Measurements from ENCODE around the gene SDK1.

The SDK1 gene

GRCh38 chr7:4003503-4003902 is 702.5 kb downstream of the SDK1 start:
- Histone ChIP-seq H3K9me3 (ENCODE audit: control insufficient read depth, low read length) (no peaks in the 10 kb centered on the region), H3K27ac (no peak overlapping the region), H3K4me1 (no peaks in the 10 kb centered on the region), H3K4me3 (ENCODE audit: low read depth, low read length) (no peak overlapping the region), H3K36me3 (ENCODE audit: control insufficient read depth, insufficient read depth, low read length) (no peaks in the 10 kb centered on the region), H3K9ac (no peak overlapping the region), H3K27me3 (ENCODE audit: control insufficient read depth, insufficient read depth, low read length) (no peaks in the 10 kb centered on the region), H3K4me2 (ENCODE audit: low read length) (no peak overlapping the region), H3K79me2 (no peaks in the 10 kb centered on the region), H2AFZ (no peak overlapping the region)
- no peak for TF ChIP-seq CTCF (IDR thresholded peaks at IDR 0.05)

- no peak for TF ChIP-seq CTCF (IDR thresholded peaks at IDR 0.05)
- H3K4me3 ChIP-seq (ENCODE audit: low read depth, low read length) = no peak overlapping the region
- H3K9me3 ChIP-seq (ENCODE audit: control insufficient read depth, low read length) = no peaks in the 10 kb centered on the region
- no peak overlapping the region for H2AFZ ChIP-seq
- H3K9ac ChIP-seq = no peak overlapping the region
- no peaks in the 10 kb centered on the region for H3K36me3 ChIP-seq (ENCODE audit: control insufficient read depth, insufficient read depth, low read length)
- H3K4me2 ChIP-seq (ENCODE audit: low read length) = no peak overlapping the region
- H3K27ac ChIP-seq = no peak overlapping the region
- H3K79me2 ChIP-seq = no peaks in the 10 kb centered on the region
- no peaks in the 10 kb centered on the region for H3K4me1 ChIP-seq
- no peaks in the 10 kb centered on the region for H3K27me3 ChIP-seq (ENCODE audit: control insufficient read depth, insufficient read depth, low read length)
These were observed 705.6 kb downstream of the SDK1 start for GRCh38 chr7:4006687-4007086.

GRCh38 chr7:4009211-4010060 is 708.4 kb downstream of the SDK1 start:
- H3K4me3 ChIP-seq (ENCODE audit: low read depth, low read length) = no peak overlapping the region

GRCh38 chr7:4010061-4010605 is 709.1 kb downstream of the SDK1 start:
- Histone ChIP-seq H3K9me3 (ENCODE audit: control insufficient read depth, low read length) (no peaks in the 10 kb centered on the region), H3K4me3 (ENCODE audit: low read depth, low read length) (no peak overlapping the region), H3K36me3 (ENCODE audit: control insufficient read depth, insufficient read depth, low read length) (no peaks in the 10 kb centered on the region), H2AFZ (no peak overlapping the region), H3K4me2 (ENCODE audit: low read length) (no peak overlapping the region), H3K4me1 (no peaks in the 10 kb centered on the region), H3K27me3 (ENCODE audit: control insufficient read depth, insufficient read depth, low read length) (no peaks in the 10 kb centered on the region), H3K27ac (no peak overlapping the region), H3K9ac (no peak overlapping the region), H3K79me2 (no peaks in the 10 kb centered on the region)
- TF ChIP-seq CTCF (IDR thresholded peaks at IDR 0.05) = no peak

More at GRCh38 chr7:4009211-4010060, 708.4 kb downstream of the SDK1 start:
- Histone ChIP-seq H3K9me3 (ENCODE audit: control insufficient read depth, low read length) (no peaks in the 10 kb centered on the region), H3K36me3 (ENCODE audit: control insufficient read depth, insufficient read depth, low read length) (no peaks in the 10 kb centered on the region), H3K79me2 (no peaks in the 10 kb centered on the region), H3K27me3 (ENCODE audit: control insufficient read depth, insufficient read depth, low read length) (no peaks in the 10 kb centered on the region), H3K4me1 (no peaks in the 10 kb centered on the region), H3K9ac (no peak overlapping the region), H3K4me2 (ENCODE audit: low read length) (no peak overlapping the region), H2AFZ (no peak overlapping the region), H3K27ac (no peak overlapping the region)
- no peak for TF ChIP-seq CTCF (IDR thresholded peaks at IDR 0.05)

Measured in parathyroid adenoma (tissue), 2 donors.